ENCODE data around the gene BRINP1. TPM values are rescaled to one million over a fixed set of nuclear protein-coding genes. Genes with fewer than 3 reads are reported as not detected.

BRINP1 gene
- total and polyA plus RNA-seq, 2 donors (not counting 1 experiment from before 2014, with no cell fraction given) = not detected

- no peak for TF ChIP-seq EZH2 (IDR thresholded peaks at IDR 0.05; ENCODE audit: borderline replicate concordance, insufficient read depth, low read depth, low read length, poor library complexity, severe bottlenecking)
- TF ChIP-seq CTCF (IDR thresholded peaks at IDR 0.05) = no peak
- no peaks in the 10 kb centered on the region for H3K4me1 Mint-ChIP-seq
- H3K27me3 ChIP-seq (replicated peaks in 1 of 4; ENCODE audit: control extremely low read depth in 1 of 4, control insufficient read depth in 3 of 4, insufficient read depth in 4 of 4, low read length in 3 of 4) = no peaks in the 10 kb centered on the region
- DNase-seq (no peak), ATAC-seq (ENCODE audit: low read depth) (no peak)
- H3K79me2 ChIP-seq (ENCODE audit: control insufficient read depth, insufficient read depth, low read length) = no peaks in the 10 kb centered on the region
- intact Hi-C loops (cut with micrococcal nuclease) = no loop called here
- peaks cover 3% of the 10 kb centered on the region for H3K9me3 Mint-ChIP-seq (ENCODE audit: insufficient read depth)
- no peaks in the 10 kb centered on the region for H3K4me1 ChIP-seq (ENCODE audit: control insufficient read depth in 2 of 2, insufficient read depth in 2 of 2, low read length in 2 of 2)
- no peak overlapping the region for H3K9ac ChIP-seq (ENCODE audit: low read length)
- no peak overlapping the region for H3K4me3 Mint-ChIP-seq
- H3K27ac Mint-ChIP-seq = no peak overlapping the region
- ChIA-PET POLR2A (no interaction called here), CTCF (no interaction called here)
- H3K27ac ChIP-seq (ENCODE audit: low read length in 2 of 2) = no peak overlapping the region
- H3K4me3 ChIP-seq (ENCODE audit: control extremely low read depth in 1 of 5, extremely low read depth in 1 of 5, insufficient read depth in 1 of 5, low read depth in 2 of 5, low read length in 4 of 5) = no peak overlapping the region
- no peak overlapping the region for H3K4me2 ChIP-seq (replicated peaks; ENCODE audit: low read depth, low read length, poor library complexity, severe bottlenecking)
- no peaks in the 10 kb centered on the region for H3K36me3 ChIP-seq (replicated peaks in 1 of 2; ENCODE audit: control extremely low read depth in 1 of 2, control insufficient read depth in 1 of 2, extremely low read depth in 1 of 2, insufficient read depth in 2 of 2, low read length in 1 of 2)
- H3K9me3 ChIP-seq (ENCODE audit: control extremely low read depth in 1 of 3, control insufficient read depth in 2 of 3, insufficient read depth in 1 of 3, low read length in 2 of 3) = peaks cover 0 to 12% (median 0%) of the 10 kb centered on the region in 3 donors
- WGBS (ENCODE audit: insufficient coverage) = 85% methylated on average over 2 of the region's 3 CpGs
- H2AFZ ChIP-seq (ENCODE audit: insufficient read depth, low read depth, low read length, poor library complexity, severe bottlenecking) = no peak overlapping the region
- no peaks in the 10 kb centered on the region for H3K27me3 Mint-ChIP-seq
- H4K20me1 ChIP-seq (ENCODE audit: control insufficient read depth, insufficient read depth, low read length, poor library complexity, severe bottlenecking) = no peaks in the 10 kb centered on the region
Observed at GRCh38 chr9:119184265-119184936, 184.8 kb downstream of the BRINP1 start.

- no peaks in the 10 kb centered on the region for H3K27me3 ChIP-seq (replicated peaks in 1 of 4; ENCODE audit: control extremely low read depth in 1 of 4, control insufficient read depth in 3 of 4, insufficient read depth in 4 of 4, low read length in 3 of 4)
- TF ChIP-seq EZH2 (IDR thresholded peaks at IDR 0.05; ENCODE audit: borderline replicate concordance, insufficient read depth, low read depth, low read length, poor library complexity, severe bottlenecking) (no peak), CTCF (IDR thresholded peaks at IDR 0.05) (no peak)
- H3K4me3 Mint-ChIP-seq = no peak overlapping the region
- H3K27me3 Mint-ChIP-seq = no peaks in the 10 kb centered on the region
- H3K79me2 ChIP-seq (ENCODE audit: control insufficient read depth, insufficient read depth, low read length) = no peaks in the 10 kb centered on the region
- ATAC-seq (ENCODE audit: low read depth) (no peak), DNase-seq (no peak)
- no peaks in the 10 kb centered on the region for H3K4me1 Mint-ChIP-seq
- H4K20me1 ChIP-seq (ENCODE audit: control insufficient read depth, insufficient read depth, low read length, poor library complexity, severe bottlenecking) = no peaks in the 10 kb centered on the region
- H2AFZ ChIP-seq (ENCODE audit: insufficient read depth, low read depth, low read length, poor library complexity, severe bottlenecking) = no peak overlapping the region
- no peaks in the 10 kb centered on the region for H3K9me3 Mint-ChIP-seq (ENCODE audit: insufficient read depth)
- no peak overlapping the region for H3K4me3 ChIP-seq (ENCODE audit: control extremely low read depth in 1 of 5, extremely low read depth in 1 of 5, insufficient read depth in 1 of 5, low read depth in 2 of 5, low read length in 4 of 5)
- H3K9me3 ChIP-seq (ENCODE audit: control extremely low read depth in 1 of 3, control insufficient read depth in 2 of 3, insufficient read depth in 1 of 3, low read length in 2 of 3) = peaks cover 0 to 16% (median 0%) of the 10 kb centered on the region in 3 donors
- no peak overlapping the region for H3K4me2 ChIP-seq (replicated peaks; ENCODE audit: low read depth, low read length, poor library complexity, severe bottlenecking)
- H3K27ac Mint-ChIP-seq = no peak overlapping the region
- H3K36me3 ChIP-seq (replicated peaks in 1 of 2; ENCODE audit: control extremely low read depth in 1 of 2, control insufficient read depth in 1 of 2, extremely low read depth in 1 of 2, insufficient read depth in 2 of 2, low read length in 1 of 2) = no peaks in the 10 kb centered on the region
- intact Hi-C loops (cut with micrococcal nuclease) = no loop called here
- no peak overlapping the region for H3K27ac ChIP-seq (ENCODE audit: low read length in 2 of 2)
- no peak overlapping the region for H3K9ac ChIP-seq (ENCODE audit: low read length)
- H3K4me1 ChIP-seq (ENCODE audit: control insufficient read depth in 2 of 2, insufficient read depth in 2 of 2, low read length in 2 of 2) = no peaks in the 10 kb centered on the region
- CTCF ChIA-PET = no interaction called here
- POLR2A ChIA-PET = no interaction called here
Observed at GRCh38 chr9:119181561-119181960, 187.7 kb downstream of the BRINP1 start.
